ENCODE measurements around the gene PAPOLB. TPM values are rescaled to one million over a fixed set of nuclear protein-coding genes. Genes with fewer than 3 reads are reported as not detected.
"Not testable (repeated sequence)": the region's sequence is repeated elsewhere in the genome, so short reads cannot be mapped to it uniquely, and the experiment has no call there.

The PAPOLB gene
- total RNA-seq, 2 donors from 2014 or later: 0.68 to 1.1 TPM

- Histone ChIP-seq H3K36me3 (no peaks in the 10 kb centered on the region), H3K9me3 (peaks cover 5% of the 10 kb centered on the region), H3K4me3 (no peak overlapping the region), H3K27ac (no peak overlapping the region), H3K4me1 (ENCODE audit: control insufficient read depth in 1 of 2, low read depth in 2 of 2) (no peaks in the 10 kb centered on the region), H3K27me3 (replicated peaks; ENCODE audit: insufficient read depth) (no peaks in the 10 kb centered on the region)
- TF ChIP-seq CTCF (IDR thresholded peaks at IDR 0.05): no peak
- DNase-seq (ENCODE audit: low spot score): no peak
- no peak for ATAC-seq (ENCODE audit: insufficient number of reproducible peaks, low FRiP score, low read depth)
These were observed 33.9 kb upstream of the PAPOLB start for GRCh38 chr7:4895766-4896165.

- H3K27ac ChIP-seq: no peak overlapping the region
- no peaks in the 10 kb centered on the region for H3K4me1 ChIP-seq (ENCODE audit: control insufficient read depth in 1 of 2, low read depth in 2 of 2)
- DNase-seq (ENCODE audit: low spot score) (no peak), ATAC-seq (ENCODE audit: insufficient number of reproducible peaks, low FRiP score, low read depth) (no peak)
- H3K27me3 ChIP-seq (replicated peaks; ENCODE audit: insufficient read depth): no peaks in the 10 kb centered on the region
- peaks cover 5% of the 10 kb centered on the region for H3K9me3 ChIP-seq
- H3K4me3 ChIP-seq: no peak overlapping the region
- no peak for TF ChIP-seq CTCF (IDR thresholded peaks at IDR 0.05)
- no peaks in the 10 kb centered on the region for H3K36me3 ChIP-seq
These were observed 32.7 kb upstream of the PAPOLB start for GRCh38 chr7:4894482-4894881.

- H3K27me3 ChIP-seq (replicated peaks; ENCODE audit: insufficient read depth): no peaks in the 10 kb centered on the region
- no peak overlapping the region for H3K27ac ChIP-seq
- ATAC-seq (ENCODE audit: insufficient number of reproducible peaks, low FRiP score, low read depth) (no peak), DNase-seq (ENCODE audit: low spot score) (no peak)
- H3K9me3 ChIP-seq: peaks cover 5% of the 10 kb centered on the region
- no peaks in the 10 kb centered on the region for H3K36me3 ChIP-seq
- no peak overlapping the region for H3K4me3 ChIP-seq
- TF ChIP-seq CTCF (IDR thresholded peaks at IDR 0.05): no peak
- H3K4me1 ChIP-seq (ENCODE audit: control insufficient read depth in 1 of 2, low read depth in 2 of 2): no peaks in the 10 kb centered on the region
These were observed 32.2 kb upstream of the PAPOLB start for GRCh38 chr7:4893929-4894475.

- H3K27ac ChIP-seq; H3K27me3 ChIP-seq (replicated peaks; ENCODE audit: insufficient read depth); H3K4me1 ChIP-seq (ENCODE audit: control insufficient read depth in 1 of 2, low read depth in 2 of 2); H3K9me3 ChIP-seq; DNase-seq (ENCODE audit: low spot score); ATAC-seq (ENCODE audit: insufficient number of reproducible peaks, low FRiP score, low read depth); H3K36me3 ChIP-seq; H3K4me3 ChIP-seq: not testable (repeated sequence)
These were observed 31.4 kb upstream of the PAPOLB start for GRCh38 chr7:4893188-4893587.

- not testable (repeated sequence) for H3K4me3 ChIP-seq; DNase-seq (ENCODE audit: low spot score); H3K36me3 ChIP-seq; H3K4me1 ChIP-seq (ENCODE audit: control insufficient read depth in 1 of 2, low read depth in 2 of 2); H3K27ac ChIP-seq; H3K9me3 ChIP-seq; ATAC-seq (ENCODE audit: insufficient number of reproducible peaks, low FRiP score, low read depth); H3K27me3 ChIP-seq (replicated peaks; ENCODE audit: insufficient read depth)
These were observed 29.7 kb upstream of the PAPOLB start for GRCh38 chr7:4891522-4891921.

GRCh38 chr7:4889682-4890081 is 27.9 kb upstream of the PAPOLB start:
- Histone ChIP-seq H3K27me3 (replicated peaks; ENCODE audit: insufficient read depth) (no peaks in the 10 kb centered on the region), H3K36me3 (no peaks in the 10 kb centered on the region), H3K4me1 (ENCODE audit: control insufficient read depth in 1 of 2, low read depth in 2 of 2) (no peaks in the 10 kb centered on the region), H3K9me3 (peaks cover 5% of the 10 kb centered on the region), H3K4me3 (no peak overlapping the region), H3K27ac (no peak overlapping the region)
- DNase-seq (ENCODE audit: low spot score) (no peak), ATAC-seq (ENCODE audit: insufficient number of reproducible peaks, low FRiP score, low read depth) (no peak)
- no peak for TF ChIP-seq CTCF (IDR thresholded peaks at IDR 0.05)

All from thoracic aorta (tissue), 2 donors.